K562 (cell line): Measurements from ENCODE around the gene PXMP2. TPM values are rescaled to one million over a fixed set of nuclear protein-coding genes. Genes with fewer than 3 reads are reported as not detected.

Experiments used
- CREM ChIP-seq: IDR thresholded peaks from 2 replicates; pipeline ENCODE4 v1.6.1; 2014; ENCODE audit warnings: antibody characterized with exemption, low read depth
- NR2C1 ChIP-seq, 2 experiments: fragments of 450-650 bp; IDR thresholded peaks; 2 replicates each; pipeline ENCODE4 v1.6.1; 2017; ENCODE audit warnings: mild to moderate bottlenecking in 2 of 2, antibody characterized with exemption in 1 of 2, inconsistent platforms in 1 of 2, missing compliant biosample characterization in 1 of 2, missing genetic modification characterization in 1 of 2
- RBM22 ChIP-seq: fragments of 200-400 bp; formaldehyde crosslinking; IDR thresholded peaks from 2 replicates; pipeline ENCODE4 v1.6.1; 2018; ENCODE audit warnings: low read length, low read depth; ENCODE audit not compliant: poor library complexity, severe bottlenecking
- TOE1 ChIP-seq, 2 experiments: fragments of 450-650 bp in 1 of 2; sonication (generic) in 1 of 2; formaldehyde crosslinking in 1 of 2; IDR thresholded peaks; 2 replicates each; pipeline versions ENCODE4 v1.7.1 to v1.8.0; 2016 to 2022; ENCODE audit warnings: borderline replicate concordance in 2 of 2, mild to moderate bottlenecking in 2 of 2, antibody characterized with exemption in 1 of 2, inconsistent platforms in 1 of 2, low read depth in 1 of 2, missing genetic modification reagents in 1 of 2, moderate library complexity in 1 of 2
- ZNF764 ChIP-seq: fragments of 250-450 bp; sonication (Bioruptor Pico); IDR thresholded peaks from 2 replicates; pipeline ENCODE4 v1.4.0; 2020; ENCODE audit warnings: low read depth, mild to moderate bottlenecking, moderate library complexity
- polyA plus RNA-seq, 8 experiments: library from polyadenylated mRNA; depleted of rRNA in 4 of 8; stranded (reverse) in 5 of 8; unstranded in 3 of 8; fragments of >200 nt; fragmentation: Nextera tagmentation in 2 of 8; fragmentation: Illumina TruSeq in 1 of 8; extraction: Ambion mirVana in 2 of 8; extraction: Trizol in 1 of 8; gene quantifications; 2 replicates each; pipeline versions ENCODE4 v1.2.1 to v1.2.3, GENCODE V29; 2011 to 2014; ENCODE audit warnings: inconsistent platforms in 1 of 8, missing spikeins in 1 of 8
- total RNA-seq, 7 experiments: library from RNA; depleted of rRNA in 6 of 7; stranded (reverse); fragments of >200 nt in 6 of 7; fragmentation: Illumina TruSeq in 2 of 7; extraction: Trizol in 2 of 7; gene quantifications; 2 replicates each; pipeline versions ENCODE4 v1.2.1 to v1.2.3, GENCODE V29; 2011 to 2021; ENCODE audit warnings: low replicate concordance in 1 of 7
- TF ChIP-seq, protein P1 (sequence below): sonication (generic); formaldehyde crosslinking; IDR thresholded peaks from 2 replicates; pipeline ENCODE4 v1.8.1; 2023; ENCODE audit warnings: mild to moderate bottlenecking, missing genetic modification reagents
- TF ChIP-seq, protein P2 (sequence below): fragments of 450-650 bp; IDR thresholded peaks from 2 replicates; pipeline ENCODE4 v1.6.1; 2017; ENCODE audit warnings: mild to moderate bottlenecking, moderate library complexity

The PXMP2 gene
- total and polyA plus RNA-seq, 9 of the 15 experiments (the other 6 are each of a cell fraction or from before 2014, with no cell fraction given), result 3.0 to 66.1 (median 44.7) TPM

DNA sequence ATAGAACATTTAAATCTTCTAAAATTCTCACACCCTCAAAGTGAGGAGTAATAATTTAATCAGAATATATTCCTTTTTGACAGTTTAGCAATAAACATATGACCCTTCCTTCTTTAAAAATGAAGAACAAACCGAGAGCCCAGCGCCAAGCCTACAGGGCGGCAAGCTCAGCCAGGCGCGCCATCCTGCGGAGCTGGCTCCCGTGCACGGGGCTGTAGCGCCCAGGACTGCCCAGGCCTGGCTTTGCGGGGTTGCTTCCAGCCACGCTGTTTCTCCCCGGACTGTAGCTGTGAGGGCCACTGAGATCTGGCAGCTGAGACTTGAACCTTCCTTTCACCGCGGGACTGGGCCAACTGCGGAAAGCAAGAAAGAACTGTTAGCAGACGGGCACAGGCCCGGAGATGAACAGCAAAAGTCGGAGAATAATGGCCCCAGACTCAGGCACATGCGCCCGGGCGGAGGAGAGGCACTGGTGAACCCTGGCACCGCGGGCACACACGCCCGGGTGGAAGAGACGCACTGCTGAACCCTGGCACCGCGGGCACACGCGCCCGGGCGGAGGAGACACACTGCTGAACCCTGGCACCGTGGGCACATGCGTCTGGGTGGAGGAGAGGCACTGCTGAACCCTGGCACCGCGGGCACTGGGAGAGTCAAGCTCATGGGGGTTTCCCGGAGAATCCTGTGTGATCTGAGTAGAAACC is 39.9 kb downstream of the PXMP2 start (continued):
- TF ChIP-seq RBM22 (peak; percentile 37), ZNF764 (no peak), TOE1 (IDR thresholded peaks at IDR 0.05; ENCODE audit: borderline replicate concordance) (no peak), TOE1 (CRISPR knock-in tag; IDR thresholded peaks at IDR 0.05; ENCODE audit: borderline replicate concordance, low read depth) (no peak), CREM (no peak), NR2C1 (IDR thresholded peaks at IDR 0.05) (no peak), NR2C1 (tag; IDR thresholded peaks at IDR 0.05) (no peak)
- TF ChIP-seq, protein P1, sequence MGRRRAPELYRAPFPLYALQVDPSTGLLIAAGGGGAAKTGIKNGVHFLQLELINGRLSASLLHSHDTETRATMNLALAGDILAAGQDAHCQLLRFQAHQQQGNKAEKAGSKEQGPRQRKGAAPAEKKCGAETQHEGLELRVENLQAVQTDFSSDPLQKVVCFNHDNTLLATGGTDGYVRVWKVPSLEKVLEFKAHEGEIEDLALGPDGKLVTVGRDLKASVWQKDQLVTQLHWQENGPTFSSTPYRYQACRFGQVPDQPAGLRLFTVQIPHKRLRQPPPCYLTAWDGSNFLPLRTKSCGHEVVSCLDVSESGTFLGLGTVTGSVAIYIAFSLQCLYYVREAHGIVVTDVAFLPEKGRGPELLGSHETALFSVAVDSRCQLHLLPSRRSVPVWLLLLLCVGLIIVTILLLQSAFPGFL (CRISPR knock-in tag), result no peak
- TF ChIP-seq, protein P2, sequence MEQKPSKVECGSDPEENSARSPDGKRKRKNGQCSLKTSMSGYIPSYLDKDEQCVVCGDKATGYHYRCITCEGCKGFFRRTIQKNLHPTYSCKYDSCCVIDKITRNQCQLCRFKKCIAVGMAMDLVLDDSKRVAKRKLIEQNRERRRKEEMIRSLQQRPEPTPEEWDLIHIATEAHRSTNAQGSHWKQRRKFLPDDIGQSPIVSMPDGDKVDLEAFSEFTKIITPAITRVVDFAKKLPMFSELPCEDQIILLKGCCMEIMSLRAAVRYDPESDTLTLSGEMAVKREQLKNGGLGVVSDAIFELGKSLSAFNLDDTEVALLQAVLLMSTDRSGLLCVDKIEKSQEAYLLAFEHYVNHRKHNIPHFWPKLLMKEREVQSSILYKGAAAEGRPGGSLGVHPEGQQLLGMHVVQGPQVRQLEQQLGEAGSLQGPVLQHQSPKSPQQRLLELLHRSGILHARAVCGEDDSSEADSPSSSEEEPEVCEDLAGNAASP, result no peak
